ENCODE measurements around the gene SCUBE2.

GRCh38 chr11:9138133-9138453 lies 46.7 kb upstream of the SCUBE2 start:
- TF ChIP-seq CTCF (IDR thresholded peaks at IDR 0.05) (no peak), POLR2A (IDR thresholded peaks at IDR 0.05) (no peak)

Data from body of pancreas (tissue), 4 donors.